Thyroid gland (tissue), 4 donors: ENCODE data around the gene FGF5.

Experiments used
- POLR2A ChIP-seq, 2 donors: fragments of 450-650 bp; IDR thresholded peaks; one replicate each; pipeline ENCODE4 v1.6.1; 2017; ENCODE audit warnings: antibody characterized with exemption in 2 of 2, mild to moderate bottlenecking in 2 of 2, moderate library complexity in 1 of 2
- TF ChIP-seq, protein P1 (sequence below), 6 experiments: fragments of 200-600 bp in 3 of 6; fragments of 450-650 bp in 3 of 6; sonication (generic) in 3 of 6; IDR thresholded peaks; one replicate each; pipeline ENCODE4 v1.5.1; 2016 to 2019; ENCODE audit warnings: antibody characterized with exemption in 6 of 6, mild to moderate bottlenecking in 2 of 6, inconsistent platforms in 1 of 6, moderate library complexity in 1 of 6

DNA sequence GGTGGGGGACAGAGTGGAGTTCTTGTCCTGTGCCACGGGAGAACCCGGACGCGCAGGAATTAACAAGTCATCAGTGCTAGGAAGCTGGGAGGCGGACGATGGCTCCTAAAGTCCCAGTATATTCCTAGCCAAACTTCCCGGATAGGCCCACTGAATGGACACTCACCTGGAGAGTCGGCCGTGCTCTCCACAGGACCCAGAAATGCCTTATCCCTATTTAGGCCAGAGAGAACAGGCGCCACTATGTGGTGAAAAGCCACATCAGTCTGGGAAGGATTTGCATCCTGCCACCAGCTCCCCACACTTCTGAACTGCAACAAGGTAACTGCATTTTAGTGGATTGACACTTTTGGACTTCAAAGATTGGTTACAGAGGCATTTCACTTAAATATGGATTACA lies 70.1 kb downstream of the FGF5 start:
- no peak for TF ChIP-seq POLR2A (IDR thresholded peaks at IDR 0.05)
- TF ChIP-seq, protein P1, sequence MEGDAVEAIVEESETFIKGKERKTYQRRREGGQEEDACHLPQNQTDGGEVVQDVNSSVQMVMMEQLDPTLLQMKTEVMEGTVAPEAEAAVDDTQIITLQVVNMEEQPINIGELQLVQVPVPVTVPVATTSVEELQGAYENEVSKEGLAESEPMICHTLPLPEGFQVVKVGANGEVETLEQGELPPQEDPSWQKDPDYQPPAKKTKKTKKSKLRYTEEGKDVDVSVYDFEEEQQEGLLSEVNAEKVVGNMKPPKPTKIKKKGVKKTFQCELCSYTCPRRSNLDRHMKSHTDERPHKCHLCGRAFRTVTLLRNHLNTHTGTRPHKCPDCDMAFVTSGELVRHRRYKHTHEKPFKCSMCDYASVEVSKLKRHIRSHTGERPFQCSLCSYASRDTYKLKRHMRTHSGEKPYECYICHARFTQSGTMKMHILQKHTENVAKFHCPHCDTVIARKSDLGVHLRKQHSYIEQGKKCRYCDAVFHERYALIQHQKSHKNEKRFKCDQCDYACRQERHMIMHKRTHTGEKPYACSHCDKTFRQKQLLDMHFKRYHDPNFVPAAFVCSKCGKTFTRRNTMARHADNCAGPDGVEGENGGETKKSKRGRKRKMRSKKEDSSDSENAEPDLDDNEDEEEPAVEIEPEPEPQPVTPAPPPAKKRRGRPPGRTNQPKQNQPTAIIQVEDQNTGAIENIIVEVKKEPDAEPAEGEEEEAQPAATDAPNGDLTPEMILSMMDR (IDR thresholded peaks at IDR 0.05), result peak in 3 of 6 experiments; percentile 33 to 41 (median 40)
